Activated CD4-positive, alpha-beta memory T cell treated with anti-CD3 and anti-CD28 coated beads for 36 hours (primary cell): Measurements from ENCODE around the gene FAM90A26. TPM values are rescaled to one million over a fixed set of nuclear protein-coding genes. Genes with fewer than 3 reads are reported as not detected.
"Not testable (repeated sequence)": the region's sequence is repeated elsewhere in the genome, so short reads cannot be mapped to it uniquely, and the experiment has no call there.

Experiments used
- CTCF ChIA-PET: fragments of 350-600 bp; sonication (Branson Sonifier 250); formaldehyde crosslinking; loops from one replicate; lab custom pipeline; 2021; ENCODE audit warnings: antibody characterized with exemption, inconsistent platforms; lab: Charles Lee
- POLR2A ChIA-PET: fragments of 350-600 bp; sonication (Branson Sonifier 250); formaldehyde crosslinking; loops from one replicate; lab custom pipeline; 2021; ENCODE audit warnings: antibody characterized with exemption; lab: Charles Lee
- DNase-seq: peaks from one replicate; pipeline ENCODE4 v3.0.0-alpha.2; 2020
- H3K27ac Mint-ChIP-seq: one replicate; pipeline ENCODE4 v1.8.0; 2021; ENCODE audit warnings: mixed read lengths
- H3K27me3 Mint-ChIP-seq: one replicate; pipeline ENCODE4 v1.8.0; 2021; ENCODE audit warnings: mixed read lengths
- H3K36me3 Mint-ChIP-seq: one replicate; pipeline ENCODE4 v1.8.0; 2021; ENCODE audit warnings: mixed read lengths
- H3K4me1 Mint-ChIP-seq: one replicate; pipeline ENCODE4 v1.8.0; 2021; ENCODE audit warnings: low read depth, mixed read lengths
- H3K4me3 Mint-ChIP-seq: one replicate; pipeline ENCODE4 v1.8.0; 2021; ENCODE audit warnings: mild to moderate bottlenecking, mixed read lengths
- H3K9me3 Mint-ChIP-seq: one replicate; pipeline ENCODE4 v1.8.0; 2021; ENCODE audit warnings: mixed read lengths
- intact Hi-C: fragments of 100-400 bp; cut with micrococcal nuclease; formaldehyde crosslinking; loops from one replicate; pipeline ENCODE4 v1.15.1; 2023
- total RNA-seq, 2 experiments: library from RNA; stranded (reverse); gene quantifications; one replicate each; pipeline ENCODE4 v1.2.3, GENCODE V29; 2021

Gene FAM90A26
- total RNA-seq, 2 experiments from 2014 or later: not detected

GRCh38 chr4:9147368-9147767 lies 22.8 kb upstream of the FAM90A26 start:
- POLR2A ChIA-PET, H3K36me3 Mint-ChIP-seq, H3K4me3 Mint-ChIP-seq, H3K27me3 Mint-ChIP-seq, intact Hi-C loops, H3K4me1 Mint-ChIP-seq, H3K27ac Mint-ChIP-seq, H3K9me3 Mint-ChIP-seq, DNase-seq: not testable (repeated sequence)
- CTCF ChIA-PET: interaction anchor here (0.6 kb wide), 1 partner anchor 71 kb away, joined by 4 read pairs; no protein-coding TSS in a partner anchor

GRCh38 chr4:9148611-9149409 lies 21.4 kb upstream of the FAM90A26 start:
- H3K9me3 Mint-ChIP-seq, H3K27me3 Mint-ChIP-seq, H3K4me1 Mint-ChIP-seq: not testable (repeated sequence)

GRCh38 chr4:9151809-9152179 lies 18.4 kb upstream of the FAM90A26 start:
- DNase-seq: peak; percentile 13
- H3K36me3 Mint-ChIP-seq, H3K27ac Mint-ChIP-seq, POLR2A ChIA-PET, H3K27me3 Mint-ChIP-seq, CTCF ChIA-PET, H3K9me3 Mint-ChIP-seq: not testable (repeated sequence)
- intact Hi-C loops: loop anchor here (2.0 to 5.0 kb wide), 2 partner anchors 79 to 966 kb away; partner anchors contain the start of gene WDR1
- Mint-ChIP-seq H3K4me3 (peak overlapping the region; percentile 89), H3K4me1 (peaks cover 17% of the 10 kb centered on the region)

More at GRCh38 chr4:9148611-9149409, 21.4 kb upstream of the FAM90A26 start:
- POLR2A ChIA-PET, H3K27ac Mint-ChIP-seq, intact Hi-C loops, DNase-seq, H3K4me3 Mint-ChIP-seq, H3K36me3 Mint-ChIP-seq: not testable (repeated sequence)
- CTCF ChIA-PET: interaction anchor here (0.7 kb wide), 1 partner anchor 1347 kb away, joined by 3 read pairs; no protein-coding TSS in a partner anchor

- H3K4me1 Mint-ChIP-seq: peaks cover 17% of the 10 kb centered on the region
- POLR2A ChIA-PET, H3K27me3 Mint-ChIP-seq, H3K9me3 Mint-ChIP-seq, H3K36me3 Mint-ChIP-seq, CTCF ChIA-PET: not testable (repeated sequence)
- intact Hi-C loops: loop anchor here (1.0 to 5.0 kb wide), 3 partner anchors 80 to 965 kb away; partner anchors contain the start of gene WDR1
- peak overlapping the region; percentile 98 for H3K27ac Mint-ChIP-seq
- peak overlapping the region; percentile 89 for H3K4me3 Mint-ChIP-seq
- peak; percentile 98 for DNase-seq
These were observed 17.8 kb upstream of the FAM90A26 start for GRCh38 chr4:9152180-9153007.

- intact Hi-C loops: loop anchor here (1.0 to 5.0 kb wide), 3 partner anchors 80 to 964 kb away; partner anchors contain the start of gene WDR1
- H3K27me3 Mint-ChIP-seq, H3K9me3 Mint-ChIP-seq, H3K36me3 Mint-ChIP-seq, POLR2A ChIA-PET, CTCF ChIA-PET: not testable (repeated sequence)
- peaks cover 17% of the 10 kb centered on the region for H3K4me1 Mint-ChIP-seq
- peak overlapping the region; percentile 98 for H3K27ac Mint-ChIP-seq
- H3K4me3 Mint-ChIP-seq: peak overlapping the region; percentile 89
- peak; percentile 98 for DNase-seq
These were observed 17.1 kb upstream of the FAM90A26 start for GRCh38 chr4:9153008-9153570.

GRCh38 chr4:9153571-9154157 lies 16.5 kb upstream of the FAM90A26 start:
- intact Hi-C loops: loop anchor here (1.0 to 5.0 kb wide), 3 partner anchors 81 to 964 kb away; partner anchors contain the start of gene WDR1
- peak overlapping the region; percentile 79 for H3K27ac Mint-ChIP-seq
- H3K27me3 Mint-ChIP-seq, H3K36me3 Mint-ChIP-seq, CTCF ChIA-PET, H3K9me3 Mint-ChIP-seq, POLR2A ChIA-PET: not testable (repeated sequence)
- H3K4me3 Mint-ChIP-seq: peak overlapping the region; percentile 89
- peak; percentile 32 for DNase-seq
- H3K4me1 Mint-ChIP-seq: peaks cover 17% of the 10 kb centered on the region

GRCh38 chr4:9155101-9155886 lies 14.9 kb upstream of the FAM90A26 start:
- intact Hi-C loops, H3K9me3 Mint-ChIP-seq, CTCF ChIA-PET, H3K36me3 Mint-ChIP-seq, H3K27me3 Mint-ChIP-seq, POLR2A ChIA-PET: not testable (repeated sequence)
- Mint-ChIP-seq H3K4me3 (peak overlapping the region; percentile 26), H3K27ac (peak overlapping the region; percentile 66), H3K4me1 (peaks cover 17% of the 10 kb centered on the region)
- DNase-seq: peak; percentile 47

- CTCF ChIA-PET, H3K36me3 Mint-ChIP-seq, POLR2A ChIA-PET, H3K4me3 Mint-ChIP-seq, H3K9me3 Mint-ChIP-seq, intact Hi-C loops, H3K27ac Mint-ChIP-seq, H3K27me3 Mint-ChIP-seq: not testable (repeated sequence)
- DNase-seq: peak; percentile 60
- H3K4me1 Mint-ChIP-seq: peaks cover 14% of the 10 kb centered on the region
These were observed 11.8 kb upstream of the FAM90A26 start for GRCh38 chr4:9158392-9158791.

- H3K9me3 Mint-ChIP-seq, H3K4me3 Mint-ChIP-seq, H3K36me3 Mint-ChIP-seq, CTCF ChIA-PET, DNase-seq, H3K27me3 Mint-ChIP-seq, H3K4me1 Mint-ChIP-seq, intact Hi-C loops, POLR2A ChIA-PET, H3K27ac Mint-ChIP-seq: not testable (repeated sequence)
These were observed 10.2 kb upstream of the FAM90A26 start for GRCh38 chr4:9160046-9160445.

- H3K9me3 Mint-ChIP-seq, H3K27me3 Mint-ChIP-seq, POLR2A ChIA-PET, H3K4me1 Mint-ChIP-seq, H3K27ac Mint-ChIP-seq, CTCF ChIA-PET, intact Hi-C loops, H3K4me3 Mint-ChIP-seq, H3K36me3 Mint-ChIP-seq: not testable (repeated sequence)
- DNase-seq: peak; percentile 76
These were observed 4.2 kb upstream of the FAM90A26 start for GRCh38 chr4:9165990-9166389.

- H3K27ac Mint-ChIP-seq, H3K27me3 Mint-ChIP-seq, H3K9me3 Mint-ChIP-seq, POLR2A ChIA-PET, H3K4me1 Mint-ChIP-seq, H3K36me3 Mint-ChIP-seq, CTCF ChIA-PET, DNase-seq, intact Hi-C loops, H3K4me3 Mint-ChIP-seq: not testable (repeated sequence)
These were observed 40.1 kb downstream of the FAM90A26 start, which contains the start of gene USP17L10 for GRCh38 chr4:9210357-9210756. USP17L10 (plus strand) TSS chr4:9210657; CDS start chr4:9210657, 0 bp downstream.
